ENCODE results near the gene PTPRM. TPM values are rescaled to one million over a fixed set of nuclear protein-coding genes. Genes with fewer than 3 reads are reported as not detected.

PTPRM gene
- total RNA-seq, 1 experiment from 2014 or later: 100.0 TPM

DNA sequence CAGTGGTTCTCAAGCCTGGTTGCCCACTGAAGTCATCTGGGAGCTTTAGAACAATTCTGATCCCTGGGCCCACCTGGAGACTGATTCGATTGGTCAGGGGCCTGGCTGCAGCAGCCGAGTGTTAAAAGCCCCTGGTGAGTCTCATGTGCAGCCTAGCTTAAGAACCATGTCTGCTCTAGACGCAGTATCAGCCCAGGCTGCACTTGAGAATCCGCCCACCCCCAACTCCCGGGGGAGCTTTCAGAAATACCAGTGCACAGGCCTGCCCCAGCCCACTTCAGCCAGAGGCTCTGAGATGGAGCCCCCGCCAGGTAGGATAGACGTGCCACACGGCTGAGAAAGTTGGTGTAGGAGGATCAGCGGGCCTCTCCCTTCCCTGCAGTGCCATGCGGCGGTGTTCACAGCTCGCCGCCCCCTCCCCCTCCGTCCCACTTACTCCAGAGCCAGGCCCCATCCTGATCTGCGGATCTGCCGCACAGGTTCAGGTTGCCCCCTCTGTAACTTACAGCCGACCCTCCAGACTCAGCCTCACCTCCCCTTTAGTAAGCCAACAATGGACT lies 833.2 kb downstream of the PTPRM start:
- H3K4me3 ChIP-seq (ENCODE audit: low read depth, low read length): no peak overlapping the region
- no peaks in the 10 kb centered on the region for H3K27me3 ChIP-seq (replicated peaks; ENCODE audit: control insufficient read depth, insufficient read depth, low read length)
- Mint-ChIP-seq H3K36me3 (ENCODE audit: insufficient read depth, unreplicated experiment) (peaks cover 69% of the 10 kb centered on the region), H3K27ac (ENCODE audit: unreplicated experiment) (no peak overlapping the region), H3K27me3 (ENCODE audit: insufficient read depth, unreplicated experiment) (no peaks in the 10 kb centered on the region), H3K4me3 (ENCODE audit: unreplicated experiment) (no peak overlapping the region), H3K4me1 (ENCODE audit: low read depth, unreplicated experiment) (no peaks in the 10 kb centered on the region), H3K9me3 (ENCODE audit: unreplicated experiment) (no peaks in the 10 kb centered on the region)
- no peak for DNase-seq
- no peaks in the 10 kb centered on the region for H3K9me3 ChIP-seq
- no peaks in the 10 kb centered on the region; the same call in 1 of the 2 replicates for H3K36me3 ChIP-seq (ENCODE audit: control insufficient read depth, insufficient read depth, low read length)
- ChIA-PET CTCF (no interaction called here), POLR2A (no interaction called here)
- H3K4me1 ChIP-seq: no peaks in the 10 kb centered on the region
- no TSS peak for BruUV-seq (replicated peaks)
- intact Hi-C loops (cut with micrococcal nuclease; ENCODE audit: unreplicated experiment): no loop called here
- TF ChIP-seq CTCF (IDR thresholded peaks at IDR 0.05; ENCODE audit: insufficient read depth in 1 of 2, low read depth in 1 of 2, low read length in 1 of 2, severe bottlenecking in 1 of 2, unreplicated experiment in 1 of 2): no peak

- Histone ChIP-seq H3K27me3 (replicated peaks; ENCODE audit: control insufficient read depth, insufficient read depth, low read length) (no peaks in the 10 kb centered on the region), H3K4me3 (ENCODE audit: low read depth, low read length) (no peak overlapping the region), H3K4me1 (no peaks in the 10 kb centered on the region), H3K36me3 (ENCODE audit: control insufficient read depth, insufficient read depth, low read length) (no peaks in the 10 kb centered on the region; the same call in 1 of the 2 replicates), H3K9me3 (no peaks in the 10 kb centered on the region)
- Mint-ChIP-seq H3K27me3 (ENCODE audit: insufficient read depth, unreplicated experiment) (no peaks in the 10 kb centered on the region), H3K36me3 (ENCODE audit: insufficient read depth, unreplicated experiment) (peaks cover 69% of the 10 kb centered on the region), H3K4me1 (ENCODE audit: low read depth, unreplicated experiment) (no peaks in the 10 kb centered on the region), H3K4me3 (ENCODE audit: unreplicated experiment) (no peak overlapping the region), H3K27ac (ENCODE audit: unreplicated experiment) (no peak overlapping the region), H3K9me3 (ENCODE audit: unreplicated experiment) (no peaks in the 10 kb centered on the region)
- ChIA-PET POLR2A (no interaction called here), CTCF (no interaction called here)
- TF ChIP-seq CTCF (IDR thresholded peaks at IDR 0.05; ENCODE audit: insufficient read depth in 1 of 2, low read depth in 1 of 2, low read length in 1 of 2, severe bottlenecking in 1 of 2, unreplicated experiment in 1 of 2): no peak
- no peak for DNase-seq
- intact Hi-C loops (cut with micrococcal nuclease; ENCODE audit: unreplicated experiment): no loop called here
- no TSS peak for BruUV-seq (replicated peaks)
Measured at GRCh38 chr18:8400825-8401224, 833.7 kb downstream of the PTPRM start.

DNA sequence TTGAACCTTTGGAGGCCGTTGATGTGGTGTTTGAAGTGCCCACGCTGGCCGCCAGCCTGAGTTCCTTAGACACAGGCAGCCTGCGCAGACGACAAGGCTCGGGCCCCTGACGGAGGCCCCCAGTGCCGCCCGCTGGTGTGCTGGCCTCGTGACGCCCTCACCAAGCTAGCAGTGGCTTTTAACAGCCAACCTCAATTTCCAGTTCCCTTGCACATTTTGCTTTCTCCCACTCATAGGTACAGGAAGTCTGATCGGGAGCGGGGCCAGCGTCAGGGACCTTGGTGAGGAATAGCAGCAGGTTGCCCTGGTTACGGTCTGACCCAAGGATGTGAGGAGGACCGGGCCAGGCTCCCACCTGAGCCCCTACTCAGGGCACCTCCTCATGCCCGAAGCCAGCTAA lies 834.5 kb downstream of the PTPRM start:
- Histone ChIP-seq H3K4me1 (no peaks in the 10 kb centered on the region), H3K4me3 (ENCODE audit: low read depth, low read length) (no peak overlapping the region), H3K36me3 (ENCODE audit: control insufficient read depth, insufficient read depth, low read length) (no peaks in the 10 kb centered on the region; the same call in 1 of the 2 replicates), H3K27me3 (replicated peaks; ENCODE audit: control insufficient read depth, insufficient read depth, low read length) (no peaks in the 10 kb centered on the region), H3K9me3 (no peaks in the 10 kb centered on the region)
- DNase-seq: no peak
- ChIA-PET CTCF (no interaction called here), POLR2A (no interaction called here)
- no TSS peak for BruUV-seq (replicated peaks)
- intact Hi-C loops (cut with micrococcal nuclease; ENCODE audit: unreplicated experiment): no loop called here
- no peak overlapping the region for H3K4me3 Mint-ChIP-seq (ENCODE audit: unreplicated experiment)
- H3K4me1 Mint-ChIP-seq (ENCODE audit: low read depth, unreplicated experiment): no peaks in the 10 kb centered on the region
- H3K36me3 Mint-ChIP-seq (ENCODE audit: insufficient read depth, unreplicated experiment): peaks cover 66% of the 10 kb centered on the region
- no peaks in the 10 kb centered on the region for H3K9me3 Mint-ChIP-seq (ENCODE audit: unreplicated experiment)
- no peaks in the 10 kb centered on the region for H3K27me3 Mint-ChIP-seq (ENCODE audit: insufficient read depth, unreplicated experiment)
- H3K27ac Mint-ChIP-seq (ENCODE audit: unreplicated experiment): no peak overlapping the region
- no peak for TF ChIP-seq CTCF (IDR thresholded peaks at IDR 0.05; ENCODE audit: insufficient read depth in 1 of 2, low read depth in 1 of 2, low read length in 1 of 2, severe bottlenecking in 1 of 2, unreplicated experiment in 1 of 2)

All from Caco-2 (cell line).